Measurements from ENCODE around the gene SVBP. TPM values are rescaled to one million over a fixed set of nuclear protein-coding genes. Genes with fewer than 3 reads are reported as not detected.

SVBP gene
- total and polyA plus RNA-seq, 10 donors = 15.1 to 41.7 (median 21.7) TPM

DNA sequence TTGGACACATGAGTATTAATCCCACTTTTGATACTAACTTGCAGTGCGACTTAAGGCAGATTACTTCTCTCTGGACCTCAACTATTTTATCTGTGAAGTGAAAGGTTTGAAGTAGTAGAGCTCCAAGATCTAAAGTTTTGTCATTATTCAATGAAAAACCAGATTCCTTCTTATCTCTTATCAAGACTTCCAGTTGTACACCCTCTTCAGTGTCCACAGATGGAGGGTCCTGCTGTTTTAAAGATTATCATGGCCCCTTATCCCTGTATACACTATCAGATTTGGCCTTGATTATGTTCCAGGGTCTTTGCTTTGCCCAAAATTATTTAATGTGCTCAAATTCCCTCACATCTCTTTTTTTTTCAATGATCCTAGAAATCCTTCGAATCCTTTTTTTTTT lies 49.0 kb downstream of the SVBP start:
- WGBS, 5 donors = 85 to 91% (median 87%) methylated on average over 2 of the region's 2 CpGs
- TF ChIP-seq POLR2AphosphoS5 (IDR thresholded peaks at IDR 0.05) = no peak
- TF ChIP-seq, protein P1, sequence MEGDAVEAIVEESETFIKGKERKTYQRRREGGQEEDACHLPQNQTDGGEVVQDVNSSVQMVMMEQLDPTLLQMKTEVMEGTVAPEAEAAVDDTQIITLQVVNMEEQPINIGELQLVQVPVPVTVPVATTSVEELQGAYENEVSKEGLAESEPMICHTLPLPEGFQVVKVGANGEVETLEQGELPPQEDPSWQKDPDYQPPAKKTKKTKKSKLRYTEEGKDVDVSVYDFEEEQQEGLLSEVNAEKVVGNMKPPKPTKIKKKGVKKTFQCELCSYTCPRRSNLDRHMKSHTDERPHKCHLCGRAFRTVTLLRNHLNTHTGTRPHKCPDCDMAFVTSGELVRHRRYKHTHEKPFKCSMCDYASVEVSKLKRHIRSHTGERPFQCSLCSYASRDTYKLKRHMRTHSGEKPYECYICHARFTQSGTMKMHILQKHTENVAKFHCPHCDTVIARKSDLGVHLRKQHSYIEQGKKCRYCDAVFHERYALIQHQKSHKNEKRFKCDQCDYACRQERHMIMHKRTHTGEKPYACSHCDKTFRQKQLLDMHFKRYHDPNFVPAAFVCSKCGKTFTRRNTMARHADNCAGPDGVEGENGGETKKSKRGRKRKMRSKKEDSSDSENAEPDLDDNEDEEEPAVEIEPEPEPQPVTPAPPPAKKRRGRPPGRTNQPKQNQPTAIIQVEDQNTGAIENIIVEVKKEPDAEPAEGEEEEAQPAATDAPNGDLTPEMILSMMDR (IDR thresholded peaks at IDR 0.05 in 8 of 11, conservative IDR thresholded peaks at IDR 0.05 in 3 of 11) = no peak
- TF ChIP-seq POLR2A (IDR thresholded peaks at IDR 0.05) = no peak
- peaks cover 0 to 8% (median 0%) of the 10 kb centered on the region in 6 donors for H3K36me3 ChIP-seq
- DNase-seq = no peak
- intact Hi-C loops (cut with DNase I; ENCODE audit: low total_unique reads) = loop anchor here (10.0 kb wide), 1 partner anchor 83 kb away; the partner anchor contains the start of gene YBX1
- H3K27ac ChIP-seq = no peak overlapping the region
- peak overlapping the region in 7 of 8 donors; percentile 75 to 99 (median 97) for H3K4me3 ChIP-seq
- H3K9me3 ChIP-seq = no peaks in the 10 kb centered on the region
- H3K27me3 ChIP-seq (replicated peaks in 1 of 7) = no peaks in the 10 kb centered on the region
- peaks cover 27 to 90% (median 57%) of the 10 kb centered on the region in 6 donors for H3K4me1 ChIP-seq

DNA sequence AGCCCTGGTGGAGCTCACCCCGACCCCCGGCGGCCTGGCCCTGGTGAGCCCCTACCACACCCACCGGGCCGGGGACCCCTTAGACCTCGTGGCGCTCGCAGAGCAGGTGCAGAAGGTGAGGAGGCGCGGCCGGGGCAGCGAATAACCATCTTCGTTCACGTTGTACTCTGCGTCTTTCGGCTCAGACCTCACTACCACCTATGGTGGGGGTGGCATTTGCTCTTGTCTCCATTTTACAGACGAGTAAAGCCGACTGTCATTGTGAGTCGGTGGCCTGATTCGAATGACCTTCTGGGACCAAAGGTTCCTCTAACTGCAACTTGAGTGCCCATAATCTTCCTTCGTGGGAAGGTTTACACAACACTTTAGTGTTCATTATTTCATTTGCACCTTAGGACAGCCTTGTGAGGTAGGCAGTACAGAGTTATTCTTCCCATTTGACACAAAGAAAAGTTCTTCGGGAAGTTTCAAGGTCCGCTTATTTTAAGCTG lies 49.6 kb downstream of the SVBP start:
- no peak for DNase-seq
- TF ChIP-seq, protein P1 (IDR thresholded peaks at IDR 0.05 in 8 of 11, conservative IDR thresholded peaks at IDR 0.05 in 3 of 11) = no peak
- TF ChIP-seq POLR2A (IDR thresholded peaks at IDR 0.05) (no peak), POLR2AphosphoS5 (IDR thresholded peaks at IDR 0.05) (no peak)
- 3 to 4% (median 4%) methylated on average over 19 to 23 of the region's 23 CpGs for WGBS, 5 donors
- peak overlapping the region; percentile 75 to 99 (median 94) for H3K4me3 ChIP-seq
- H3K4me1 ChIP-seq = peaks cover 27 to 90% (median 56%) of the 10 kb centered on the region in 6 donors
- H3K9me3 ChIP-seq = no peaks in the 10 kb centered on the region
- H3K27ac ChIP-seq = peak overlapping the region; percentile 83 to 95 (median 91)
- H3K27me3 ChIP-seq (replicated peaks in 1 of 7) = no peaks in the 10 kb centered on the region
- peaks cover 0 to 7% (median 0%) of the 10 kb centered on the region in 6 donors for H3K36me3 ChIP-seq
- intact Hi-C loops (cut with DNase I; ENCODE audit: low total_unique reads) = loop anchor here (10.0 kb wide), 1 partner anchor 83 kb away; the partner anchor contains the start of gene YBX1

DNA sequence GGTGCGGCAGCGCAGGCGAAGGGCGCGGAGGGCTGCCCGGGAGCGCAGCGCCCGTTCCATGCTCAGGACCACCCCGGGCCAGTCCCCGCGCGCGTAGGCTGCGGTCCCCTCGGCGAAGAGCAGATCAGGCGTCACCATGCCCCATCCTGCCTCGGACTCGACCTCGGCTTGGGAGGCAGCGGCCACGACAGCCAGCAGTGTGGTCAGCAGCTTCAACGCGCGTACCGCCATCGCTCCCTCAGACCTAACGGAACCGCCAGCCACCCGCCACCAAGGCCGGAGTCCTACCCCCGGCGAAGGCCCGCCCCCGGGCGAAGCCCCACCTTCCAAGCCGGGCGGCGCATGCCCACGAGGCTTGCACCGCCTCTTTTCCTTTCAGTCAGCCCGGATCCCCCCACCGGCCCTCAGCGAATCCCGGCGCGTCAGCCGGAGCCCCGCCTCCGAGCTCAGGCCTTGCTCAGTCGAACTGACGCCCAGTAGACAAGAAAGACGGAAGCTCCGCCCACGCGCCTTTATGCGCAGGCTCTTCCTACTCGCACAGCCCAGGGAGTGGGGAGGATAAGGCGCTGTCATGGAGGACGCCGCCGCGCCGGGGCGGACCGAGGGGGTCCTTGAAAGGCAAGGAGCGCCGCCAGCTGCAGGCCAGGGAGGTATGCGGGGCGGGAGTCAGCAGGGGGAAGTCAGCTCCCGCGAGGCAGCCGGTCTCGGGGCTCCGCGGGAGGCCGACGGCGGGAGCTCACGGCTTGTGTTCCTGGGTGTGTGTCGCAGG lies 50.3 kb downstream of the SVBP start, which contains the start of the genes C1orf50 and P3H1:
TSS of gene C1orf50 (plus strand) at position 509 of the 769 bp plus-strand sequence. CDS start at position 572, 63 bp downstream.
TSS of gene P3H1 (minus strand) at position 288 of the 769 bp plus-strand sequence. CDS start at position 231, 57 bp downstream.
- Histone ChIP-seq H3K27ac (peak within 1 kb of the TSS; percentile 83 to 95 (median 91)), H3K4me1 (peaks cover 27 to 90% (median 54%) of the 10 kb centered on the region in 6 donors), H3K36me3 (peaks cover 0 to 13% (median 2%) of the 10 kb centered on the region in 6 donors), H3K9me3 (no peaks in the 10 kb centered on the region), H3K4me3 (peak within 1 kb of the TSS; percentile 75 to 99 (median 94)), H3K27me3 (replicated peaks in 1 of 7) (no peaks in the 10 kb centered on the region)
- TF ChIP-seq POLR2A (IDR thresholded peaks at IDR 0.05) = peak; percentile 8 to 94 (median 90)
- peak; percentile 99 for TF ChIP-seq POLR2AphosphoS5 (IDR thresholded peaks at IDR 0.05)
- TF ChIP-seq, protein P1 (IDR thresholded peaks at IDR 0.05 in 8 of 11, conservative IDR thresholded peaks at IDR 0.05 in 3 of 11) = peak in 4 of 11 experiments; percentile 23 to 37 (median 28)
- intact Hi-C loops (cut with DNase I; ENCODE audit: low total_unique reads) = loop anchor here (10.0 kb wide), 1 partner anchor 82 kb away; the partner anchor contains the start of gene YBX1
- 0 to 1% (median 0%) methylated on average over 26 to 82 of the region's 82 CpGs for WGBS, 5 donors
- DNase-seq = peak; percentile 100

All from spleen (tissue), 11 donors.